SK-N-SH (cell line): ENCODE results near the gene CXCL16. TPM values are rescaled to one million over a fixed set of nuclear protein-coding genes. Genes with fewer than 3 reads are reported as not detected.
"Not testable (repeated sequence)": the region's sequence is repeated elsewhere in the genome, so short reads cannot be mapped to it uniquely, and the experiment has no call there.

Source experiments
- CTCF ChIA-PET: fragments of 300-600, 350-600 bp; formaldehyde crosslinking; extraction: SDS; loops from one replicate; lab custom pipeline; 2021; lab: Yijun Ruan, JAX
- POLR2A ChIA-PET: fragments of 350-600 bp; sonication (Branson Sonifier 250); formaldehyde crosslinking; extraction: SDS; loops from one replicate; lab custom pipeline; 2020; ENCODE audit warnings: antibody characterized with exemption, inconsistent platforms; lab: Yijun Ruan, JAX
- DNase-seq: peaks from one replicate; pipeline ENCODE4 v3.0.0; 2012
- H2AFZ ChIP-seq: fragments of 200-600 bp; sonication (generic); 2 replicates; pipeline ENCODE4 v1.8.1; 2016; ENCODE audit warnings: antibody characterized with exemption, mild to moderate bottlenecking, low read depth
- H3F3A ChIP-seq: fragments of 200-600 bp; sonication (generic); replicated peaks from 2 replicates; pipeline ENCODE3; 2016; ENCODE audit warnings: antibody characterized with exemption, mild to moderate bottlenecking; ENCODE audit not compliant: insufficient read depth
- H3K27ac ChIP-seq, 2 experiments: fragments of 200-500 bp in 1 of 2; fragments of 200-600 bp in 1 of 2; sonication (Bioruptor generic) in 1 of 2; sonication (generic), shearing (Covaris generic) in 1 of 2; 2 replicates each; pipeline versions ENCODE4 v1.5.1 to v1.6.1; 2014 to 2016; ENCODE audit warnings: low read depth in 2 of 2, inconsistent platforms in 1 of 2, low read length in 1 of 2, mild to moderate bottlenecking in 1 of 2, mixed read lengths in 1 of 2
- H3K27me3 ChIP-seq: fragments of 200-600 bp; sonication (generic), shearing (Covaris generic); 2 replicates; pipeline ENCODE4 v1.6.1; 2016; ENCODE audit warnings: mixed run types; ENCODE audit not compliant: insufficient read depth
- H3K36me3 ChIP-seq, 2 experiments: fragments of 200-500 bp in 1 of 2; fragments of 200-600 bp in 1 of 2; sonication (Bioruptor generic) in 1 of 2; sonication (generic) in 1 of 2; replicated peaks in 1 of 2; 2 replicates each; pipeline versions ENCODE3 to v1.5.1; 2014 to 2016; ENCODE audit warnings: low read length in 1 of 2, mild to moderate bottlenecking in 1 of 2; ENCODE audit not compliant: insufficient read depth in 2 of 2, control insufficient read depth in 1 of 2
- H3K4me1 ChIP-seq, 2 experiments: fragments of 200-500 bp in 1 of 2; fragments of 200-600 bp in 1 of 2; sonication (Bioruptor generic) in 1 of 2; sonication (generic), shearing (Covaris generic) in 1 of 2; 2 replicates each; pipeline versions ENCODE4 v1.5.1 to v1.6.1; 2014 to 2016; ENCODE audit warnings: low read depth in 1 of 2, low read length in 1 of 2, mixed run types in 1 of 2; ENCODE audit not compliant: insufficient read depth in 2 of 2, control insufficient read depth in 1 of 2
- H3K4me2 ChIP-seq: fragments of 200-600 bp; sonication (generic), shearing (Covaris generic); 2 replicates; pipeline ENCODE4 v1.6.1; 2017; ENCODE audit warnings: mixed run types
- H3K4me3 ChIP-seq, 2 experiments: fragments of 200-500 bp in 1 of 2; fragments of 200-600 bp in 1 of 2; sonication (Bioruptor generic) in 1 of 2; sonication (generic), shearing (Covaris generic) in 1 of 2; 2 replicates each; pipeline versions ENCODE4 v1.5.1 to v1.8.1; 2014 to 2016; ENCODE audit warnings: low read depth in 2 of 2, inconsistent platforms in 1 of 2, low read length in 1 of 2, mild to moderate bottlenecking in 1 of 2, mixed read lengths in 1 of 2, moderate library complexity in 1 of 2
- H3K79me2 ChIP-seq: fragments of 200-600 bp; sonication (generic); 2 replicates; pipeline ENCODE4 v1.8.1; 2017; ENCODE audit warnings: mild to moderate bottlenecking; ENCODE audit not compliant: insufficient read depth
- H3K9ac ChIP-seq: fragments of 200-600 bp; sonication (generic); 2 replicates; pipeline ENCODE4 v1.6.1; 2017; ENCODE audit warnings: mixed run types
- H3K9me2 ChIP-seq: fragments of 200-600 bp; sonication (generic); 2 replicates; pipeline ENCODE4 v1.6.1; 2017; ENCODE audit warnings: mixed run types
- H3K9me3 ChIP-seq: fragments of 200-600 bp; sonication (generic); 2 replicates; pipeline ENCODE4 v1.6.1; 2017; ENCODE audit warnings: mixed run types, mild to moderate bottlenecking, moderate library complexity
- H4K20me1 ChIP-seq: fragments of 200-600 bp; sonication (generic); 2 replicates; pipeline ENCODE4 v1.6.1; 2017; ENCODE audit warnings: mild to moderate bottlenecking, mixed run types; ENCODE audit not compliant: insufficient read depth
- ELF1 ChIP-seq: IDR thresholded peaks from 2 replicates; pipeline ENCODE4 v1.4.0; 2012
- FOXJ3 ChIP-seq: sonication (generic); formaldehyde crosslinking; IDR thresholded peaks from 2 replicates; pipeline ENCODE4 v1.5.1; 2020; ENCODE audit warnings: mild to moderate bottlenecking, missing genetic modification reagents
- GABPA ChIP-seq: IDR thresholded peaks from 2 replicates; pipeline ENCODE4 v1.4.0; 2012; ENCODE audit warnings: low read depth, mild to moderate bottlenecking
- GATA2 ChIP-seq: sonication (generic); formaldehyde crosslinking; IDR thresholded peaks from 2 replicates; pipeline ENCODE4 v1.5.0; 2020; ENCODE audit warnings: mild to moderate bottlenecking, missing genetic modification reagents
- JUND ChIP-seq: IDR thresholded peaks from 2 replicates; pipeline ENCODE4 v1.4.0; 2012
- MAX ChIP-seq: IDR thresholded peaks from 2 replicates; pipeline ENCODE4 v1.4.0; 2012; ENCODE audit warnings: low read depth
- MEF2A ChIP-seq: IDR thresholded peaks from 2 replicates; pipeline ENCODE4 v1.4.0; 2012; ENCODE audit warnings: low read depth, borderline replicate concordance
- MXI1 ChIP-seq: IDR thresholded peaks from 2 replicates; pipeline ENCODE4 v1.6.1; 2012; ENCODE audit warnings: mild to moderate bottlenecking, low read depth, low read length, improper control_type of control experiment
- NFIC ChIP-seq: IDR thresholded peaks from 2 replicates; pipeline ENCODE4 v1.4.0; 2012; ENCODE audit warnings: borderline replicate concordance
- RXRA ChIP-seq: IDR thresholded peaks from 2 replicates; pipeline ENCODE4 v1.4.0; 2012; ENCODE audit warnings: low read depth, mild to moderate bottlenecking, borderline replicate concordance
- SIN3A ChIP-seq: IDR thresholded peaks from 2 replicates; pipeline ENCODE4 v1.6.1; 2012; ENCODE audit warnings: low read depth, mild to moderate bottlenecking, low read length, moderate library complexity, borderline replicate concordance
- SMC3 ChIP-seq: IDR thresholded peaks from 2 replicates; pipeline ENCODE4 v1.6.1; 2012; ENCODE audit warnings: low read depth, low read length, improper control_type of control experiment
- TCF12 ChIP-seq: IDR thresholded peaks from 2 replicates; pipeline ENCODE4 v1.4.0; 2012
- TEAD4 ChIP-seq: IDR thresholded peaks from 2 replicates; pipeline ENCODE4 v1.4.0; 2012; ENCODE audit warnings: mild to moderate bottlenecking, borderline replicate concordance; ENCODE audit not compliant: insufficient read depth
- YY1 ChIP-seq: IDR thresholded peaks from 2 replicates; pipeline ENCODE4 v1.4.0; 2012; ENCODE audit warnings: low read depth, mild to moderate bottlenecking
- WGBS: methylation state at CpG from one replicate; pipeline ENCODE4 v1.1.6; 2017; ENCODE audit warnings: low lambda C conversion rate; 5-methylcytosine and 5-hydroxymethylcytosine counted together
- polyA plus RNA-seq, 3 experiments: library from polyadenylated mRNA; depleted of rRNA; stranded (reverse); fragments of >200 nt; gene quantifications; 2 replicates each; pipeline ENCODE4 v1.2.3, GENCODE V29; 2012
- TF ChIP-seq, protein P1 (sequence below): IDR thresholded peaks from 2 replicates; pipeline ENCODE4 v1.4.0; 2012; ENCODE audit warnings: low read depth, borderline replicate concordance

Gene CXCL16
- polyA plus RNA-seq, 1 of the 3 experiments (the other 2 are of a cell fraction): 4.3 TPM

- POLR2A ChIA-PET, H3F3A ChIP-seq, H4K20me1 ChIP-seq, H3K27ac ChIP-seq, H2AFZ ChIP-seq, H3K9ac ChIP-seq, H3K27me3 ChIP-seq, H3K4me3 ChIP-seq, H3K4me1 ChIP-seq, H3K4me2 ChIP-seq, DNase-seq, H3K9me3 ChIP-seq, H3K9me2 ChIP-seq: not testable (repeated sequence)
- peaks cover 92% of the 10 kb centered on the region for H3K79me2 ChIP-seq
- WGBS: 90% methylated on average over 13 of the region's 13 CpGs
- peaks cover 0 to 11% of the 10 kb centered on the region in 2 experiments for H3K36me3 ChIP-seq
- CTCF ChIA-PET: interaction anchor here (0.6 kb wide), 1 partner anchor 25 kb away, joined by 4 read pairs; no protein-coding TSS in a partner anchor
Measured at GRCh38 chr17:4699401-4700056, 40.2 kb downstream of the CXCL16 start.

DNA sequence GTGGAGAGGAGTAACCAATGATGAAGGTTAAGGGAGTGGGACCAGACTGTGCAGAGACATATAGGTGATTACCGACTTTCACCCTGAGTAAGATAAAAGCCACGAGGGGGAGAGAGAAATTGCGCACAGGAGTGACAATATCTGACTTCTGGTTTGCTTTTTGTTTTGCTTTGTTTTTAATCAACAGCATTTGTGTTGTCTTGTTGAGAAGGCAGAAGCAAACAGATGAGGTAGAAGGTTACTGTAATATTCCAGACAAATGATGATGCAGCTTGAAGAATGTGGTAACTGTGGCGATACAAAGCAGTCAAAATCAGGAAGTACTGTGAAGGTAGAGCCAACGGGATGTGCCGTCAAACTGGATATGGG, 43.3 kb downstream of the CXCL16 start:
- Histone ChIP-seq H3K4me2 (no peak overlapping the region), H3K79me2 (peaks cover 90% of the 10 kb centered on the region), H3K27ac (no peak overlapping the region), H3K9me3 (no peaks in the 10 kb centered on the region), H3K9me2 (no peaks in the 10 kb centered on the region), H3K4me3 (no peak overlapping the region), H3K4me1 (no peaks in the 10 kb centered on the region), H3K9ac (no peak overlapping the region), H3K27me3 (no peaks in the 10 kb centered on the region), H2AFZ (no peak overlapping the region), H3K36me3 (peaks cover 0 to 11% of the 10 kb centered on the region in 2 experiments), H3F3A (no peaks in the 10 kb centered on the region), H4K20me1 (peaks cover 17% of the 10 kb centered on the region; the same call in 1 of the 2 replicates)
- ChIA-PET CTCF (no interaction called here), POLR2A (no interaction called here)
- no peak for DNase-seq
- TF ChIP-seq SMC3 (no peak), NFIC (no peak), MAX (no peak), RXRA (no peak), TCF12 (no peak), TEAD4 (no peak), GABPA (no peak), FOXJ3 (no peak), SIN3A (no peak), MEF2A (no peak), YY1 (no peak), ELF1 (no peak), GATA2 (no peak), JUND (no peak), MXI1 (no peak)
- TF ChIP-seq, protein P1, sequence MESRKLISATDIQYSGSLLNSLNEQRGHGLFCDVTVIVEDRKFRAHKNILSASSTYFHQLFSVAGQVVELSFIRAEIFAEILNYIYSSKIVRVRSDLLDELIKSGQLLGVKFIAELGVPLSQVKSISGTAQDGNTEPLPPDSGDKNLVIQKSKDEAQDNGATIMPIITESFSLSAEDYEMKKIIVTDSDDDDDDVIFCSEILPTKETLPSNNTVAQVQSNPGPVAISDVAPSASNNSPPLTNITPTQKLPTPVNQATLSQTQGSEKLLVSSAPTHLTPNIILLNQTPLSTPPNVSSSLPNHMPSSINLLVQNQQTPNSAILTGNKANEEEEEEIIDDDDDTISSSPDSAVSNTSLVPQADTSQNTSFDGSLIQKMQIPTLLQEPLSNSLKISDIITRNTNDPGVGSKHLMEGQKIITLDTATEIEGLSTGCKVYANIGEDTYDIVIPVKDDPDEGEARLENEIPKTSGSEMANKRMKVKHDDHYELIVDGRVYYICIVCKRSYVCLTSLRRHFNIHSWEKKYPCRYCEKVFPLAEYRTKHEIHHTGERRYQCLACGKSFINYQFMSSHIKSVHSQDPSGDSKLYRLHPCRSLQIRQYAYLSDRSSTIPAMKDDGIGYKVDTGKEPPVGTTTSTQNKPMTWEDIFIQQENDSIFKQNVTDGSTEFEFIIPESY: no peak
- 86% methylated on average over 6 of the region's 6 CpGs for WGBS
